ENCODE measurements around the gene ABLIM2. TPM values are rescaled to one million over a fixed set of nuclear protein-coding genes. Genes with fewer than 3 reads are reported as not detected.

The ABLIM2 gene
- total RNA-seq, 5 donors from 2014 or later (not counting 1 experiment from before 2014, with no cell fraction given): 2.6 to 7.0 (median 5.5) TPM

DNA sequence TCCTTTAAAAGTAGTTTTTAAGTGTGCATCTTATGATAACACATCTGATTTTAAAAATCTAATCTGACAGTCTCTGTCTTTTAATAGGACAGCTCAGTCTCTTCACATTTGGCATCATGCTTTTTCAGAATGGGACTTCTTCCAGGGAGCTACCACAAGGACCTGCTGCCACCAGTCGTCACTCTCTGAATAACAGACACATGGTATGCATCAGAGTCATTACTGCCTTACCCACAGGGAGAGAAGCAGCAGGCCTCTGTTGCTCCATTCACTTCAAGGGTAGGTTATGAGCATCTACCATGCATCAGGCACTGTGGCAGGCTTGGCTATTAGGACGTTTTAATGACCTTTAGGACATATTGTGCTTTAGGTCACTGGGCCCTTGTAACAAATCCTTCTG lies 169.0 kb downstream of the ABLIM2 start:
- H3K4me3 ChIP-seq (ENCODE audit: control insufficient read depth in 1 of 2, extremely low read depth in 1 of 2, low read length in 1 of 2): no peak overlapping the region
- no peak overlapping the region for H3K27ac ChIP-seq (ENCODE audit: low read length)
- H3K36me3 Mint-ChIP-seq: no peaks in the 10 kb centered on the region
- H3K9me3 ChIP-seq: no peaks in the 10 kb centered on the region
- ChIA-PET POLR2A (no interaction called here), CTCF (interaction anchor here in 1 of 2 donors (0.6 kb wide), 1 partner anchor 121 kb away, joined by 5 read pairs; no protein-coding TSS in a partner anchor)
- peaks cover 0 to 20% of the 10 kb centered on the region in 2 experiments for H3K27me3 ChIP-seq (replicated peaks in 1 of 2; ENCODE audit: control insufficient read depth in 2 of 2, extremely low read depth in 1 of 2, insufficient read depth in 2 of 2, low read length in 1 of 2)
- peaks cover 0 to 9% of the 10 kb centered on the region in 2 experiments for H3K4me1 ChIP-seq (ENCODE audit: control insufficient read depth in 1 of 2, extremely low read depth in 1 of 2, insufficient read depth in 2 of 2, low read length in 2 of 2)
- H3K36me3 ChIP-seq (ENCODE audit: control insufficient read depth in 2 of 2, extremely low read depth in 1 of 2, insufficient read depth in 1 of 2, low read length in 1 of 2): no peaks in the 10 kb centered on the region
- DNase-seq (no peak), ATAC-seq (replicated peaks in 1 of 4) (no peak)
- H3K27me3 Mint-ChIP-seq: no peaks in the 10 kb centered on the region
- no peak overlapping the region for H3K4me3 Mint-ChIP-seq
- WGBS (ENCODE audit: insufficient coverage): 36% methylated on average over 2 of the region's 2 CpGs
- H3K4me1 Mint-ChIP-seq: peaks cover 0 to 7% (median 4%) of the 10 kb centered on the region in 3 donors
- H3K9me3 Mint-ChIP-seq: peaks cover 0 to 5% (median 2%) of the 10 kb centered on the region in 3 donors
- no peak overlapping the region for H3K27ac Mint-ChIP-seq

DNA sequence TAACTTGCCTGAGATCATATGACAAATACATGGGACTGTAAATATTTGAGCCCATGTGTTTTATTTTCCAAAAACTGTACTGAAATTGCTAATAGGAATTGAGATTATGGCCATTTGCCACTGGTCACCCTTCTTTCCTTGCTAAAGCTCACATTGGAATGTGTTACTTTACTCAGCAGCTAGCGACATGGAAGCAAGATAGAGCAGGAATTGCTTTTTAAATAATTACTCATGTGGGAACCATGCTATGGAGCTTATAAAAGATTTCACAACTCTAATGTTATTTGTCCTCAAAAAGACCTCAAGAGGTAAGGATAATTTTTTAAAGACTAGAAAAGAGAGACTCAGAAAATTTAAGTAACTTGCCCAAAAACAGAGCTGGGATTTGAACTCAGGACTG lies 170.2 kb downstream of the ABLIM2 start:
- CTCF ChIA-PET: interaction anchor here (0.7 to 1.5 kb wide), 5 partner anchors 145 to 190 kb away, joined by 3 to 7 read pairs (median 3); no protein-coding TSS in a partner anchor
- Histone ChIP-seq H3K9me3 (no peaks in the 10 kb centered on the region), H3K27ac (ENCODE audit: low read length) (no peak overlapping the region), H3K4me1 (ENCODE audit: control insufficient read depth in 1 of 2, extremely low read depth in 1 of 2, insufficient read depth in 2 of 2, low read length in 2 of 2) (peaks cover 0 to 9% of the 10 kb centered on the region in 2 experiments), H3K4me3 (ENCODE audit: control insufficient read depth in 1 of 2, extremely low read depth in 1 of 2, low read length in 1 of 2) (no peak overlapping the region), H3K27me3 (replicated peaks in 1 of 2; ENCODE audit: control insufficient read depth in 2 of 2, extremely low read depth in 1 of 2, insufficient read depth in 2 of 2, low read length in 1 of 2) (peaks cover 0 to 23% of the 10 kb centered on the region in 2 experiments), H3K36me3 (ENCODE audit: control insufficient read depth in 2 of 2, extremely low read depth in 1 of 2, insufficient read depth in 1 of 2, low read length in 1 of 2) (no peaks in the 10 kb centered on the region)
- H3K9me3 Mint-ChIP-seq: peaks cover 0 to 5% (median 2%) of the 10 kb centered on the region in 3 donors
- POLR2A ChIA-PET: no interaction called here
- no peak overlapping the region for H3K4me3 Mint-ChIP-seq
- no CpG with 5 or more reads among the region's 1 CpG for WGBS (ENCODE audit: insufficient coverage)
- H3K27me3 Mint-ChIP-seq: peaks cover 0 to under 1% of the 10 kb centered on the region in 2 donors
- DNase-seq (no peak), ATAC-seq (replicated peaks in 1 of 4) (no peak)
- H3K27ac Mint-ChIP-seq: no peak overlapping the region
- H3K4me1 Mint-ChIP-seq: peaks cover 0 to 7% (median 4%) of the 10 kb centered on the region in 3 donors
- H3K36me3 Mint-ChIP-seq: no peaks in the 10 kb centered on the region

DNA sequence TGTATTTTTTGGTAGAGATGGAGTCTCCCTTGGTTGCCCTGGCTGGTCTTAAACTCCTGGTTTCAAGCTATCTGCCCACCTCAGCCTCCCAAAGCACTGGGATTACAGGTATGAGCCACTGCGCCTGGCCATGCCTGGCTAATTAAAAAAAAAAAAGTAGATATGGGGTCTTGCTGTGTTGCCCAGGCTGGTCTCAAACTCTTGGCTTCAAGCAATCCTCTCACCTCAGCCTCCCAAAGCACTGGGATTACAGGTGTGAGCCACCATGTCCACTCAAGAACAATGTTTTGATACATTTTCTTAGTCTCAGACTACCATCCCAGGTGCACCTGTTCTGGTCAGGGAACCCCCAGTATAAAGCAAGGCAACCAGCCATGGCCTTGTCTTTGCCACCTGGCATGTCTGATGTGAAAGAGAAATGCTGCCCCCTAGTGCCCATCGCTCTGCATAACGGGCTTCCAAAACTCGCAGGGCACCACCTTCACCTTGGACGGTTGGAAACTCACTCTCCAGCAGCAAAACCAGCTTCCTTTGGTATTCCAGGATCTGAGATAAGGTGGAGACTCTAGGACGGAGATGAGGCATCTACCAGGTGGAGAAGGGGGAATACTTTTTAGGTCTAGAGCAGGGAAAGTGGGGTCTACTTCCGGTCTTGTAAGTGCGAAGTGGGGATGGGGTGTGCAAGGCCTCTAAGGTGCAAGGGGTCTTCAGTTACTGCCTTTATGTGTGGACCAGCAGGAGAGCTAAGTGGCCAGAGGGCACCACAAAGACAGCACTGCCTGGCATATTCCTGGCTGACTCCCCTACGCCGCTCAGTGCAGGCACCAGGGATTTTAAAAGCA lies 171.2 kb downstream of the ABLIM2 start:
- no peak overlapping the region for H3K27ac ChIP-seq (ENCODE audit: low read length)
- peaks cover 0 to 7% (median 4%) of the 10 kb centered on the region in 3 donors for H3K4me1 Mint-ChIP-seq
- POLR2A ChIA-PET: no interaction called here
- DNase-seq (peak; percentile 24 to 88 (median 66)), ATAC-seq (replicated peaks in 1 of 4) (peak; percentile 73 to 81 (median 78))
- no peaks in the 10 kb centered on the region for H3K36me3 Mint-ChIP-seq
- H3K4me3 ChIP-seq (ENCODE audit: control insufficient read depth in 1 of 2, extremely low read depth in 1 of 2, low read length in 1 of 2): no peak overlapping the region
- H3K9me3 Mint-ChIP-seq: peaks cover 0 to 5% (median 2%) of the 10 kb centered on the region in 3 donors
- 80% methylated on average over 5 of the region's 10 CpGs for WGBS (ENCODE audit: insufficient coverage)
- H3K27ac Mint-ChIP-seq: no peak overlapping the region
- no peaks in the 10 kb centered on the region for H3K9me3 ChIP-seq
- H3K27me3 Mint-ChIP-seq: peaks cover 0 to 3% of the 10 kb centered on the region in 2 donors
- H3K4me3 Mint-ChIP-seq: no peak overlapping the region
- CTCF ChIA-PET: interaction anchor here (0.6 to 1.7 kb wide), 11 partner anchors 51 to 569 kb away, joined by 3 to 8 read pairs (median 4); no protein-coding TSS in a partner anchor
- H3K27me3 ChIP-seq (replicated peaks in 1 of 2; ENCODE audit: control insufficient read depth in 2 of 2, extremely low read depth in 1 of 2, insufficient read depth in 2 of 2, low read length in 1 of 2): peaks cover 0 to 29% of the 10 kb centered on the region in 2 experiments
- H3K4me1 ChIP-seq (ENCODE audit: control insufficient read depth in 1 of 2, extremely low read depth in 1 of 2, insufficient read depth in 2 of 2, low read length in 2 of 2): peaks cover 0 to 9% of the 10 kb centered on the region in 2 experiments
- H3K36me3 ChIP-seq (ENCODE audit: control insufficient read depth in 2 of 2, extremely low read depth in 1 of 2, insufficient read depth in 1 of 2, low read length in 1 of 2): no peaks in the 10 kb centered on the region

- H3K9me3 ChIP-seq: no peaks in the 10 kb centered on the region
- peaks cover 0 to 15% of the 10 kb centered on the region in 2 experiments for H3K4me1 ChIP-seq (ENCODE audit: control insufficient read depth in 1 of 2, extremely low read depth in 1 of 2, insufficient read depth in 2 of 2, low read length in 2 of 2)
- H3K27ac ChIP-seq (ENCODE audit: low read length): no peak overlapping the region
- Mint-ChIP-seq H3K4me1 (peaks cover 0 to 7% (median 4%) of the 10 kb centered on the region in 3 donors), H3K27ac (peak overlapping the region in 1 of 2 donors; percentile 18), H3K27me3 (peaks cover 0 to 3% of the 10 kb centered on the region in 2 donors), H3K9me3 (peaks cover 0 to 5% (median 2%) of the 10 kb centered on the region in 3 donors), H3K4me3 (peak overlapping the region in 2 of 3 donors; percentile 22 to 34), H3K36me3 (no peaks in the 10 kb centered on the region)
- peaks cover 0 to 26% of the 10 kb centered on the region in 2 experiments for H3K27me3 ChIP-seq (replicated peaks in 1 of 2; ENCODE audit: control insufficient read depth in 2 of 2, extremely low read depth in 1 of 2, insufficient read depth in 2 of 2, low read length in 1 of 2)
- ChIA-PET CTCF (interaction anchor here (0.7 to 1.7 kb wide), 4 partner anchors 48 to 184 kb away, joined by 3 to 8 read pairs (median 6); no protein-coding TSS in a partner anchor), POLR2A (no interaction called here)
- DNase-seq (no peak), ATAC-seq (replicated peaks in 1 of 4) (peak in 1 of 4 experiments; percentile 17)
- WGBS (ENCODE audit: insufficient coverage): 11% methylated on average over 20 of the region's 21 CpGs
- no peaks in the 10 kb centered on the region for H3K36me3 ChIP-seq (ENCODE audit: control insufficient read depth in 2 of 2, extremely low read depth in 1 of 2, insufficient read depth in 1 of 2, low read length in 1 of 2)
- H3K4me3 ChIP-seq (ENCODE audit: control insufficient read depth in 1 of 2, extremely low read depth in 1 of 2, low read length in 1 of 2): no peak overlapping the region
These were observed 172.6 kb downstream of the ABLIM2 start for GRCh38 chr4:7985891-7986441.

GRCh38 chr4:7985072-7985471 lies 173.5 kb downstream of the ABLIM2 start:
- Histone ChIP-seq H3K4me3 (ENCODE audit: control insufficient read depth in 1 of 2, extremely low read depth in 1 of 2, low read length in 1 of 2) (no peak overlapping the region), H3K27ac (ENCODE audit: low read length) (no peak overlapping the region), H3K27me3 (replicated peaks in 1 of 2; ENCODE audit: control insufficient read depth in 2 of 2, extremely low read depth in 1 of 2, insufficient read depth in 2 of 2, low read length in 1 of 2) (peaks cover 0 to 26% of the 10 kb centered on the region in 2 experiments), H3K9me3 (no peaks in the 10 kb centered on the region), H3K4me1 (ENCODE audit: control insufficient read depth in 1 of 2, extremely low read depth in 1 of 2, insufficient read depth in 2 of 2, low read length in 2 of 2) (peaks cover 0 to 15% of the 10 kb centered on the region in 2 experiments), H3K36me3 (ENCODE audit: control insufficient read depth in 2 of 2, extremely low read depth in 1 of 2, insufficient read depth in 1 of 2, low read length in 1 of 2) (no peaks in the 10 kb centered on the region)
- ATAC-seq (replicated peaks in 1 of 4): no peak
- WGBS (ENCODE audit: insufficient coverage): 83% methylated on average over 12 of the region's 12 CpGs
- POLR2A ChIA-PET: no interaction called here
- Mint-ChIP-seq H3K27ac (no peak overlapping the region), H3K9me3 (peaks cover 0 to 5% (median 2%) of the 10 kb centered on the region in 3 donors), H3K27me3 (peaks cover 0 to 3% of the 10 kb centered on the region in 2 donors), H3K4me1 (peaks cover 0 to 7% (median 4%) of the 10 kb centered on the region in 3 donors), H3K36me3 (no peaks in the 10 kb centered on the region), H3K4me3 (no peak overlapping the region)
- no peak for DNase-seq
- CTCF ChIA-PET: no interaction called here

DNA sequence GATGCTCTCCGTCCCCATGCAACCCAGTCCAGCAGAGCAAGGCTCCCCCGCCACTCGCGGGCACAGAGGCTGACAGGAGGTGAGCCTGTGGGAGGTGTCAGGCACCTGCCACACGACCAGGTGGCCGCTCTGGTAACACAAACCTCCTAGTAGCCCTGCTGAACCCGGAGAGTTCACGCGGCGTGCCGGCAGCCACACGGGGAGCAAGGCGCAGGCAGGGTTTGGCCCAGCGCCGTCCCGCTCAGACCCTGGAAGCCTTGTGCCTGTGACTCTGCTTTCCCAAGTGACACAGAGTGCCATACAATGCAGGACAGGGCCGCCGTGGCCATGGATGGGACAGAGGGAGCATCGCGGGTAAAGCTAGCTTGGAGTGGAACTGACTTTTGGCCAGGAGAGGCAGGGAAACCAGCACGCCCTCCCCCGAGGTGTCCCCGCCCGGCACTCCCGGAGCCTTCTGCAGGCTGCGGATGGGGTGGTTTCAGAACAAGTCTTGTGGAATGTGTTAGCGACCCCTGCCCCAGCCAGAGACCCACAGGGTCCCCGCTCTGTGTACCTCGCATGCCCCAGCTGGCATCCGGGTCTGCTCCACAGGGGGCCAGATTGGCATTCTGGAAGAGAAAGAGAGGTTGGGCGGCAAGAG lies 174.2 kb downstream of the ABLIM2 start:
- Mint-ChIP-seq H3K36me3 (no peaks in the 10 kb centered on the region), H3K4me3 (no peak overlapping the region), H3K27ac (no peak overlapping the region), H3K27me3 (peaks cover 0 to 3% of the 10 kb centered on the region in 2 donors), H3K9me3 (peaks cover 0 to under 1% (median under 1%) of the 10 kb centered on the region in 3 donors), H3K4me1 (peaks cover 0 to 7% (median 4%) of the 10 kb centered on the region in 3 donors)
- 91% methylated on average over 30 of the region's 31 CpGs for WGBS (ENCODE audit: insufficient coverage)
- Histone ChIP-seq H3K27me3 (replicated peaks in 1 of 2; ENCODE audit: control insufficient read depth in 2 of 2, extremely low read depth in 1 of 2, insufficient read depth in 2 of 2, low read length in 1 of 2) (peaks cover 0 to 26% of the 10 kb centered on the region in 2 experiments), H3K4me3 (ENCODE audit: control insufficient read depth in 1 of 2, extremely low read depth in 1 of 2, low read length in 1 of 2) (no peak overlapping the region), H3K4me1 (ENCODE audit: control insufficient read depth in 1 of 2, extremely low read depth in 1 of 2, insufficient read depth in 2 of 2, low read length in 2 of 2) (peaks cover 0 to 15% of the 10 kb centered on the region in 2 experiments), H3K27ac (ENCODE audit: low read length) (no peak overlapping the region), H3K36me3 (ENCODE audit: control insufficient read depth in 2 of 2, extremely low read depth in 1 of 2, insufficient read depth in 1 of 2, low read length in 1 of 2) (no peaks in the 10 kb centered on the region), H3K9me3 (no peaks in the 10 kb centered on the region)
- CTCF ChIA-PET: no interaction called here
- DNase-seq: no peak
- POLR2A ChIA-PET: no interaction called here
- ATAC-seq (replicated peaks in 1 of 4): no peak
